Measurements from ENCODE around the gene SLC38A4.

GRCh38 chr12:46763230-46763629 is 62.6 kb downstream of the SLC38A4 start:
- no peak for TF ChIP-seq CTCF (IDR thresholded peaks at IDR 0.05; ENCODE audit: insufficient read depth, low read length, poor library complexity, severe bottlenecking)
- no peak for TF ChIP-seq EZH2phosphoT487 (conservative IDR thresholded peaks at IDR 0.05; ENCODE audit: low read length)
